Activated CD8-positive, alpha-beta memory T cell treated with anti-CD3 and anti-CD28 coated beads, Interleukin-2, amount 50 U/mL, for 24 hours (primary cell): ENCODE data around the gene DNAJC12.
"Not testable (repeated sequence)": the region's sequence is repeated elsewhere in the genome, so short reads cannot be mapped to it uniquely, and the experiment has no call there.

Experiments used
- DNase-seq: peaks from one replicate; pipeline ENCODE4 v3.0.0-alpha.2; 2020; ENCODE audit errors: extremely low read depth

DNAJC12 gene

GRCh38 chr10:67764012-67764822 is 73.8 kb downstream of the DNAJC12 start:
- peak; percentile 91 for DNase-seq

- DNase-seq, result peak; percentile 36
Observed at GRCh38 chr10:67763499-67764011, 74.4 kb downstream of the DNAJC12 start.

GRCh38 chr10:67762567-67762966 is 75.4 kb downstream of the DNAJC12 start:
- not testable (repeated sequence) for DNase-seq

- DNase-seq, result no peak
Observed at GRCh38 chr10:67760272-67760671, 77.7 kb downstream of the DNAJC12 start.
